PC-3 (cell line): Measurements from ENCODE around the gene SUMF2. TPM values are rescaled to one million over a fixed set of nuclear protein-coding genes. Genes with fewer than 3 reads are reported as not detected.

Experiments used
- ATAC-seq: fragments of 200-7000 bp; cut with Tn5 transposase; 2 replicates; pipeline ENCODE4 v1.9.1; 2020; ENCODE audit warnings: mild to moderate bottlenecking, moderate library complexity
- BruUV-seq: library from RNA; stranded (reverse); fragments of 400-500 nt; replicated peaks from 2 replicates; lab custom pipeline; 2021; lab: Mats Ljungman, UMichigan
- CTCF ChIA-PET: fragments of 300-600 bp; sonication (Branson Sonifier 250); formaldehyde crosslinking; loops from one replicate; lab custom pipeline; 2022; ENCODE audit warnings: antibody characterized with exemption; lab: Charles Lee
- POLR2A ChIA-PET: fragments of 300-600 bp; sonication (Branson Sonifier 250); formaldehyde crosslinking; loops from one replicate; lab custom pipeline; 2022; ENCODE audit warnings: antibody characterized with exemption; ENCODE audit not compliant: unreplicated experiment; lab: Charles Lee
- DNase-seq: peaks from one replicate; pipeline ENCODE4 v3.0.0-alpha.2; 2015
- H2AFZ ChIP-seq: fragments of 300-600 bp; sonication (generic); 2 replicates; pipeline ENCODE4 v1.6.0; 2016; ENCODE audit warnings: antibody characterized with exemption, low read length
- H3F3A ChIP-seq: fragments of 300-600 bp; sonication (generic); one replicate; pipeline ENCODE4 v1.6.0; 2017; ENCODE audit warnings: antibody characterized with exemption, low read length, control low read depth, mild to moderate bottlenecking; ENCODE audit not compliant: unreplicated experiment
- H3K27ac ChIP-seq: fragments of 300-600 bp; sonication (generic); 2 replicates; pipeline ENCODE4 v1.5.1; 2016; ENCODE audit warnings: mild to moderate bottlenecking, low read length
- H3K27me3 ChIP-seq: fragments of 300-600 bp; sonication (generic); 2 replicates; pipeline ENCODE4 v1.6.1; 2016; ENCODE audit warnings: low read length, mixed read lengths
- H3K36me3 ChIP-seq: fragments of 300-600 bp; sonication (generic); 2 replicates; pipeline ENCODE4 v1.6.1; 2016; ENCODE audit warnings: low read depth, mixed run types, low read length, mixed read lengths
- H3K4me1 ChIP-seq: fragments of 300-600 bp; sonication (generic); 2 replicates; pipeline ENCODE4 v1.5.1; 2016; ENCODE audit warnings: low read length; ENCODE audit not compliant: insufficient read depth
- H3K4me2 ChIP-seq: fragments of 300-600 bp; sonication (generic); 2 replicates; pipeline ENCODE4 v1.6.0; 2016; ENCODE audit warnings: low read length
- H3K4me3 ChIP-seq: fragments of 300-600 bp; sonication (generic); 2 replicates; pipeline ENCODE4 v1.5.1; 2016; ENCODE audit warnings: mild to moderate bottlenecking, low read length, mixed read lengths
- H3K79me2 ChIP-seq: fragments of 300-600 bp; sonication (generic); 2 replicates; pipeline ENCODE4 v1.6.1; 2017; ENCODE audit warnings: low read length, mixed read lengths
- H3K9ac ChIP-seq: fragments of 300-600 bp; sonication (generic); 2 replicates; pipeline ENCODE4 v1.6.0; 2016; ENCODE audit warnings: mild to moderate bottlenecking, low read length
- H3K9me2 ChIP-seq: fragments of 300-600 bp; sonication (generic); replicated peaks from 2 replicates; pipeline ENCODE4 v1.6.1; 2016; ENCODE audit warnings: mixed run types, low read length, mixed read lengths
- H3K9me3 ChIP-seq: fragments of 300-600 bp; sonication (generic); 2 replicates; pipeline ENCODE4 v1.6.1; 2016; ENCODE audit warnings: low read length, mixed read lengths
- H4K20me1 ChIP-seq: fragments of 300-600 bp; sonication (generic); 2 replicates; pipeline ENCODE4 v1.6.1; 2016; ENCODE audit warnings: low read length, mixed read lengths
- EZH2 ChIP-seq: fragments of 300-600 bp; sonication (generic); IDR thresholded peaks from one replicate; pipeline ENCODE4 v1.6.1; 2017; ENCODE audit warnings: antibody characterized with exemption, mild to moderate bottlenecking, low read length; ENCODE audit not compliant: unreplicated experiment
- EZH2phosphoT487 ChIP-seq: fragments of 300-600 bp; sonication (generic); IDR thresholded peaks from 2 replicates; pipeline ENCODE4 v1.6.1; 2018; ENCODE audit warnings: mild to moderate bottlenecking, antibody characterized with exemption, low read length, borderline replicate concordance
- intact Hi-C: fragments of 100-400 bp; cut with micrococcal nuclease; formaldehyde crosslinking; loops from 2 replicates; pipeline ENCODE4 v1.9.0; 2023
- total RNA-seq: library from RNA; depleted of rRNA; stranded (reverse); fragments of >200 nt; gene quantifications from 2 replicates; pipeline ENCODE4 v1.2.3, GENCODE V29; 2014
- TF ChIP-seq, protein P1 (sequence below): fragments of 300-600 bp; sonication (generic); conservative IDR thresholded peaks from 2 replicates; pipeline ENCODE4 v1.5.1; 2017; ENCODE audit warnings: antibody characterized with exemption, low read depth, mild to moderate bottlenecking, low read length

Gene SUMF2
- total RNA-seq, 1 experiment from 2014 or later: 65.6 TPM

DNA sequence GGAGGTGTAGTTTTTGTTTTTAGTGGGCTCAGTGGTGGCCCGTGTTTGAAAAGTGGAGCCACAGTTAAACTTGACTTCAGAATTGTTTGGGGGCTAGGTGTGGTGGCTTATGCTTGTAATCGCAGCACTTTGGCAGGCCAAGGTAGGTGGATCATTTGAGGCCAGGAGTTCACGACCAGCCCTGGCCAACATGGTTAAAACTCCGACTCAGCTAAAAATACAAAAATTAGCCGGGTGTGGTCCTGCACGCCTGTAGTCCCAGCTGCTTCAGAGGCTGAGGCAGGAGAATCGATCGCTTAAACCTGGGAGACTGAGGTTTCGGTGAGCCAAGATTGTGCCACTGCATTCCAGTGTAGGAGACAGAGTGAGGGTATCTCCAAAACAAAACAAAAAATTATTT lies 10.7 kb upstream of the SUMF2 start:
- no TSS peak for BruUV-seq
- H3K4me3 ChIP-seq: peak overlapping the region; percentile 99
- CTCF ChIA-PET: no interaction called here
- no peaks in the 10 kb centered on the region for H3K27me3 ChIP-seq
- H3K9me3 ChIP-seq: no peaks in the 10 kb centered on the region
- POLR2A ChIA-PET: no interaction called here
- ATAC-seq (no peak), DNase-seq (no peak)
- H3K9me2 ChIP-seq: no peaks in the 10 kb centered on the region
- H3K4me1 ChIP-seq: peaks cover 42% of the 10 kb centered on the region
- peak overlapping the region; percentile 100 for H3K9ac ChIP-seq
- H4K20me1 ChIP-seq: peaks cover 31% of the 10 kb centered on the region
- no peak overlapping the region for H2AFZ ChIP-seq
- no peak overlapping the region for H3K27ac ChIP-seq
- peaks cover 52% of the 10 kb centered on the region for H3K36me3 ChIP-seq
- H3K79me2 ChIP-seq: peaks cover 78% of the 10 kb centered on the region
- TF ChIP-seq, protein P1, sequence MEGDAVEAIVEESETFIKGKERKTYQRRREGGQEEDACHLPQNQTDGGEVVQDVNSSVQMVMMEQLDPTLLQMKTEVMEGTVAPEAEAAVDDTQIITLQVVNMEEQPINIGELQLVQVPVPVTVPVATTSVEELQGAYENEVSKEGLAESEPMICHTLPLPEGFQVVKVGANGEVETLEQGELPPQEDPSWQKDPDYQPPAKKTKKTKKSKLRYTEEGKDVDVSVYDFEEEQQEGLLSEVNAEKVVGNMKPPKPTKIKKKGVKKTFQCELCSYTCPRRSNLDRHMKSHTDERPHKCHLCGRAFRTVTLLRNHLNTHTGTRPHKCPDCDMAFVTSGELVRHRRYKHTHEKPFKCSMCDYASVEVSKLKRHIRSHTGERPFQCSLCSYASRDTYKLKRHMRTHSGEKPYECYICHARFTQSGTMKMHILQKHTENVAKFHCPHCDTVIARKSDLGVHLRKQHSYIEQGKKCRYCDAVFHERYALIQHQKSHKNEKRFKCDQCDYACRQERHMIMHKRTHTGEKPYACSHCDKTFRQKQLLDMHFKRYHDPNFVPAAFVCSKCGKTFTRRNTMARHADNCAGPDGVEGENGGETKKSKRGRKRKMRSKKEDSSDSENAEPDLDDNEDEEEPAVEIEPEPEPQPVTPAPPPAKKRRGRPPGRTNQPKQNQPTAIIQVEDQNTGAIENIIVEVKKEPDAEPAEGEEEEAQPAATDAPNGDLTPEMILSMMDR: no peak
- no peak for TF ChIP-seq EZH2
- no peak for TF ChIP-seq EZH2phosphoT487
- intact Hi-C loops: loop anchor here (5.0 kb wide), 1 partner anchor 86 kb away; no protein-coding TSS in a partner anchor
- H3K4me2 ChIP-seq: peak overlapping the region; percentile 90
- no peaks in the 10 kb centered on the region for H3F3A ChIP-seq

DNA sequence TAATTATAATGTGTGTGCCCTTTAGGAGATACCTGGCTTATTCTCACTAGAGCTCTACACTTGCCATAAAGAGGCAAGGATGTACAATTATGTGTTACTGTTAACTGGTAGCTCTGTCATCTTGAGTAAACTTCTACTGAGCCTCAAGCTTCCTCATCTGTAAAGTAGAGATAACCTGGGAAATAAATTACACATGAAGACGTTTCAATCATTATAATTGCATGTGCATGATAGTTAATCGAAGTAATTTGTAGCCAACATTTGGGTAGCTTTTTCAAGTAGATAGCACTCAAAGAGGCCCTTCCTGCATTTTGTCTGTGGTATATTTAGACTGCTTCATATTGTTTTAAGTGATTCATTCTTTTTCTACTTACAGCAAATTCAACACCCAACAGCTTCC lies 10.1 kb upstream of the SUMF2 start:
- ChIA-PET POLR2A (no interaction called here), CTCF (no interaction called here)
- BruUV-seq: no TSS peak
- peak overlapping the region; percentile 90 for H3K4me2 ChIP-seq
- intact Hi-C loops: loop anchor here (5.0 kb wide), 1 partner anchor 87 kb away; no protein-coding TSS in a partner anchor
- H3K9me3 ChIP-seq: no peaks in the 10 kb centered on the region
- no peaks in the 10 kb centered on the region for H3K9me2 ChIP-seq
- DNase-seq (no peak), ATAC-seq (no peak)
- H3K27me3 ChIP-seq: no peaks in the 10 kb centered on the region
- H3K4me1 ChIP-seq: peaks cover 42% of the 10 kb centered on the region
- H3F3A ChIP-seq: no peaks in the 10 kb centered on the region
- no peak for TF ChIP-seq EZH2phosphoT487
- TF ChIP-seq EZH2: no peak
- TF ChIP-seq, protein P1: no peak
- H3K4me3 ChIP-seq: peak overlapping the region; percentile 99
- no peak overlapping the region for H2AFZ ChIP-seq
- H4K20me1 ChIP-seq: peaks cover 31% of the 10 kb centered on the region
- no peak overlapping the region for H3K9ac ChIP-seq
- H3K36me3 ChIP-seq: peaks cover 58% of the 10 kb centered on the region
- H3K79me2 ChIP-seq: peaks cover 80% of the 10 kb centered on the region
- H3K27ac ChIP-seq: no peak overlapping the region

DNA sequence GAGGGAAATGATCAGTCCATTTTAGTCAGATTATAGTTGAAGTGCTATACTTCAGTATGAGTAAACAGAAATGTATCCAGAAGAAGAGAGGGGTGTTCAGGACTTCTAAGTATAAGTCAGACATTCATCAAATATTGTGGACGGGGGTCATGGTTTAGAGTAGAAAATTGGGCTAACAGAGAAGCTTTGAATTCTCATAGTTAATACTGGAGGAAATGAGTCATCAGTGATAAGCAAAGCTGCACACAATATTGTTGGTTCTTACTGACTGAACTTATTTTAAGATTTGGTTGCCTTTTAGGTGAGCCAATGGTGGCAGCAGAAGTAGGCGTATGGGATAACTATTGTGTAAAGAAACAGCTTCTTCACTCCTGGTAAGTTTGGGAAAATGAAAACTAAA lies 1.7 kb upstream of the SUMF2 start:
- peak; percentile 69 for DNase-seq
- Histone ChIP-seq H3K4me1 (peaks cover 49% of the 10 kb centered on the region), H3K9me3 (no peaks in the 10 kb centered on the region), H3K9ac (no peak overlapping the region), H3K27ac (peak overlapping the region; percentile 36), H3K36me3 (peaks cover 51% of the 10 kb centered on the region), H3K4me3 (no peak overlapping the region), H3K4me2 (peak overlapping the region; percentile 18), H2AFZ (no peak overlapping the region), H3K27me3 (no peaks in the 10 kb centered on the region), H3F3A (peaks cover 39% of the 10 kb centered on the region), H3K9me2 (no peaks in the 10 kb centered on the region), H4K20me1 (peaks cover 9% of the 10 kb centered on the region; the same call in 1 of the 2 replicates), H3K79me2 (peaks cover 27% of the 10 kb centered on the region)
- ChIA-PET POLR2A (no interaction called here), CTCF (no interaction called here)
- intact Hi-C loops: loop anchor here (1.0 kb wide), 1 partner anchor 11 kb away; the partner anchor contains the start of genes CCT6A and PSPH
- no TSS peak for BruUV-seq
- ATAC-seq: peak; percentile 55
- TF ChIP-seq EZH2phosphoT487 (no peak), EZH2 (no peak)
- TF ChIP-seq, protein P1: no peak
